CD4-positive, alpha-beta T cell treated with Interferon alpha-2 for 1 hour (primary cell): ENCODE measurements around the gene RNF44.
A peak's percentile ranks its signal among the peaks of the same experiment; 100 is the strongest.
"Not testable (repeated sequence)": the region's sequence is repeated elsewhere in the genome, so short reads cannot be mapped to it uniquely, and the experiment has no call there.

Experiments
- DNase-seq, 2 donors: peaks; one replicate each; pipeline ENCODE4 v3.0.0-alpha.2; 2020 to 2022

RNF44 gene

DNA sequence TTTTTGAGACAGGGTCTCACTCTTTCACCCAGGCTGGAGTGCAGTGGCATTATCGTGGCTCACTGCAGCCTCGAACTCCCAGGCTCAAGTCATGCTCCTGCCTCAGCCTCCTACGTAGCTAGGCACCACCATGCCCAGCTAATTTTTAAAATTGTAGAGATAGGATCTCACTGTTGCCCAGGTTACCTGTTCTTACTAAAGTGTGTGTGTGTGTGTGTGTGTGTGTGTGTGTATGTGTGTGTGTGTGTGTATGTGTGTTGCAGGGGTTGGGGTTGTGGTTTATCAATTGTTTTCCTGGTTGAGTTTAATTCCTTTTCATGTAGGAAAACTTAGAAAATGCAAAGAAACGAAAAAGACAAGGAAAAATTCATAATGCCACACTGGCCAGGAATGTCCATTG lies 21.8 kb downstream of the RNF44 start:
- peak in 1 of 2 donors; percentile 14 for DNase-seq

- DNase-seq: no peak
These were observed 22.8 kb downstream of the RNF44 start for GRCh38 chr5:176514244-176514950.

DNA sequence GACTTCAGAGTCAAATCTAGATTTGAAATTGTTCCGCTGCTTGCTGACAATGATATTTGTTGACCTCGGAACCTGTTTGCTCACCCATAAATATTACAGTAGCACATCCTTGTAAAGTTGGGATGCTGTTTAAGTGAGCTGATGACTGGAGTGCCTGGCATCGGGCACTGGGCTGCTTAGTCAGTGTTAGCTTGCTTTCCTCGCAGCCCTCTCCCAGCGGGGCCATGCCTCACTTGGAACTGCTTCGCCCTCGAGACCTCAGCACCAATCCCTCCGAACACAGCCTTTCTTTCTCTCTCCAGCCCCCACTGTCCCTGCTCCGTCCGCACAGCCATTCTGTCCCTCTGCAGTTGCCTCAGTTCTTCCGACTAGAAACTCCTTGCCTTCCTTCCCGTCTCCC lies 23.4 kb downstream of the RNF44 start:
- no peak for DNase-seq

DNA sequence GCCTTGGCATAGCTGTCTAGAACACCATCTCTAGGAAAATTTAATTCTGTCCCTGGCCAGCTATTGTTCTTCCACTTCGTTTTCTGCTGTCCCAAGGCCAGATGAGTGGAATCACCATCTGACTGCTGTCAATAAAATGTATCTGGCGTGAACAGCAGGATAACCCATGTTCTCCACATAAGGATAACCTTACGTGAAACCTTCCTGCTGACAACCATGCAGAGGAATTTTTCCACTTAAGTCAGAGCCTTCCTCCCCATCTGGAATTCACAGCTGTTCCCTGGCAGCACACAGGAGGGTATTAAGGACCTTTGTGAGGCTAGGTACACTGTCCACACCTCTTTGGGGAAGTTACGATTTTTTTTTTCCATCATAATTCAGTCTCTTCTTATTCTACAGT lies 28.6 kb downstream of the RNF44 start:
- no peak for DNase-seq

GRCh38 chr5:176507911-176508310 lies 29.3 kb downstream of the RNF44 start:
- no peak for DNase-seq

GRCh38 chr5:176503496-176503895 lies 33.7 kb downstream of the RNF44 start:
- no peak for DNase-seq

GRCh38 chr5:176501333-176501732 lies 35.9 kb downstream of the RNF44 start:
- no peak for DNase-seq

GRCh38 chr5:176500511-176500910 lies 36.7 kb downstream of the RNF44 start:
- no peak for DNase-seq

DNA sequence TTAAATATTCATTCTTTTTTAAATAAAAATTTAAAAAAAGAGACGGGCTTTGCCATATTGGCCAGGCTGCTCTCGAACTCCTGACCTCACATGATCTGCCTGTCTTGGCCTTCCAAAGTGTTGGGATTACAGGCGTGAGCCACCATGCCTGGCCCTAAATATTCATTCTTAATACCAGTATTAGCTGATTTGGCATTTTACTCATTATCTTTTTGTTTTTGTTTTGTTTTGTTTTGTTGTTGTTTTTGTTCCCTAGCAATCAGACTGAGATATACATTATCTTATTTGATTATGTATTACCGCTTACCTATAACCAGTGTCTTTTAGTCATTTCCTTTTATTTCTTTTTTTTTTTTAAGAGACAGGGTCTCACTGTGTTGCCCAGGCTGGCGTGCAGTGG lies 37.9 kb downstream of the RNF44 start:
- no peak for DNase-seq

DNA sequence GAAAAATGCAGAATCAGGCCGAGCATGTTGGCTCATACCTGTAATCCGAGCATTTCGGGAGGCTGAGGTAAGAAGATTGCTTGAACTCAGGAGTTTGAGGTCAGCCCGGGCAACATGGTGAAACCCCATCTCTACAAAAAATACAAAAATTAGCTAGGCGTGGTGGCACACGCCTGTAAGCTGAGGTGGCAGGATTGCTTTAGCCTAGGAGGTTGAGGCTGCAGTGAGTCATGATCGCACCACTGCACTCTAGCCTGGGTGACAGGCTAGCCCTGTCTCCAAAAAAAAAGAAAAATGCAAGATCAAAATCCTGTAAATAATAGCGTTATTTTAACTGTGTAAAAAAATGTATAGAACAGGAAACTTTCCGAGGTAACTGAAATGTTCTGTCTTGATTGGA lies 39.4 kb downstream of the RNF44 start:
- no peak for DNase-seq

- DNase-seq: no peak
These were observed 44.8 kb downstream of the RNF44 start for GRCh38 chr5:176492431-176492830.

- DNase-seq: no peak
These were observed 45.3 kb downstream of the RNF44 start for GRCh38 chr5:176491901-176492300.

GRCh38 chr5:176491101-176491502 lies 46.1 kb downstream of the RNF44 start:
- DNase-seq: no peak

- no peak for DNase-seq
These were observed 46.9 kb downstream of the RNF44 start for GRCh38 chr5:176490301-176490700.

- peak in 1 of 2 donors; percentile 5 for DNase-seq
These were observed 48.1 kb downstream of the RNF44 start for GRCh38 chr5:176489077-176489476.

DNA sequence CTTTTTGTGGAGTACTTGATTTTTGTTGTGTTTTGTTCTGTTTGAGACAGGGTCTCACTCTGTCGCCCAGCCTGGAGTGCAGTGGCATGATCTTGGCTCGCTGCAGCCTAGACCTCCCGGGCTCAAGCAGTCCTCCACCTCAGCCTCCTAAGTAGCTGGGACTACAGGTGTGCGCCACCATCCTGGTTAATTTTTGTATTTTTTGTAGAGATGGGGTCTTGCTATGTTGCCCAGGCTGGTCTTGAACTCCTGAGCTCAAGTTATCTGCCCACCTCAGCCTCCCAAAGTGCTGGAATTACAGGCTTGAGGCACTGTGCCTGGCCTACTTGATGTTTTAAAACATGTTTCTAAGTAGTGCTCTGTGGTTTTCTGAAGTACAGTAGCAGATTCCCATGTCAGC lies 50.0 kb downstream of the RNF44 start:
- DNase-seq: not testable (repeated sequence)

DNA sequence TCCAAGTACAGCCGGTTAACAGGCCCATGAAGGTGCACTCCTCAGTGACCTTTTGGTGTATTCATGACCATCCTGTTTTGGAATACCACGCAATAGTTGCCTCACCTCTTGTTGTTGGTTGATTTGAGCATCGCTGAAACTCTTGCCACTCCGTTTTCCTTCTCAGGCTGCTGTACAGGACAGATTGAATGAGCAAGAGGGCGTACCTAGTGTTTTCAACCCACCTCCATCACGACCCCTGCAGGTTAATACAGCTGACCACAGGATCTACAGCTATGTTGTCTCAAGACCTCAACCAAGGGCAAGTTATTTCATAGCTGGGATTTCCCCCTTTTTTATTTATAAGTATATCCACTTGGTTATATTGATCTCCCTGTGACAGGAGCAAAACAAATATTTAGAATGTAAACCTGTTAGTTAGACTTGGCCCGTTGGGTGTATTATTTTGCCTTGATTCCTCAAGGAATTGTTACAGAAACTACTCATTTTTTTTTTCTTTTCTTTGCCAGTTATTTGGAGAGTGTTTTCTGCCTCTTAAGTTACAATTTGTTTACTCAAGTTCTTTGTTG lies 50.9 kb downstream of the RNF44 start:
- DNase-seq: no peak

DNA sequence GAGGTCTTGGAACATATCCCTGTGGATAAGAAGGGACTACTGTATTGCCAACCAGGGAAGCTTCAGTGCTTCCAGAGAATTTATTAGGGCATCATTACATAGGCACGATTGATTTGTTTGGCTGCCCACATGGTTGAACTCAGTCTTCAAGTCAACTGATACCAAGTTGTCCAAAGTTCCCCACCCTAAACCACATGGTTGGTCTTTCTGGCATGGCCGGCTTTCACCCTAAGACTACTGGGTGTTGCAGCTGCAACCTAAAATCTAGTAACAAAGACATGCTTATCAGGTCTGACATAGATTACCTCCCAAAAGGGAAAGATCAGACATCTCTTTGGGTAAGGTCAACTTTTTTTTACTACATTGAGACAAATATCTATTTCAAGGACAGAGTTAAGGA lies 52.0 kb downstream of the RNF44 start:
- DNase-seq: no peak

DNA sequence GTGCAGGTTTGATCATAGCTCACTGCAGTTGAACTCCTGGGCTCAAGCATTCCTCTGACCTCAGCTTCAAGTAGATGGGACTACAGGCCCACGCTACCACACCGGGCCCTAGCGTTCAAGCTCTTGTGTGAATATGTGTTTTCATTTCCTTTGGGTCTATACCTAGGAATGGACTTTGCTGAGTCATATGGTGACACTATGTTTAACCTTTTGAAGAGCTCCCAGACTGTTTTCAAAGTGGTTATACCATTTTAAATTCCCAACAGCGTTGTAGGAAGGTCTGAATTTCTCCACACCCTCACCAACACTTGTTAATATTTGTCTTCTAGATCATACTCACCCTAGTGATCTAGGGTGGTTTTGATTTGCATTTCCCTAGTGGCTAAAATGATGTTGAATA lies 55.5 kb downstream of the RNF44 start:
- no peak for DNase-seq
